ENCODE measurements around the gene RAI14.
"Not testable (repeated sequence)": the region's sequence is repeated elsewhere in the genome, so short reads cannot be mapped to it uniquely, and the experiment has no call there.

The RAI14 gene

DNA sequence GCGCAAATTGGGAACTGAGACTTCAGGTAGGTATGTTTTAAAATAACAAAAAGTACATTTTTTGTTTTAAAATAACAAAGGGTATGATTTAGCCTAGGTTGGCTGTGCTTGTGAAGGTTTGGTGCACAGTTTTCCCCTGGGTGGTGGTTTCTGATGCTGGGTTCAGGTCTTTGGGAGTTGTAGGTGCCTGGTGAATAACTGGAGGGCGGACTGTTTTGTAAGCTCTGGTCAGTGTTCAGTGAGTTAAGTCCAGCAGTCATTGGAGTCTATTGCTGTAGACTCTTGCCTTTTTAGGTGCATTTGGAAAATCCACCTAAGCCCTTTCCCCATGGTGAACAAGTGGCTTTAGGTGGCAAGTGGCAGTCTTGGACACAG, 43.9 kb downstream of the RAI14 start:
- no peak overlapping the region for H3K4me3 ChIP-seq (ENCODE audit: low read length)
- no peak overlapping the region for H3K4me2 ChIP-seq (ENCODE audit: low read depth, low read length)
- DNase-seq = no peak
- H3K9ac ChIP-seq (ENCODE audit: low read length) = no peak overlapping the region
- H4K20me1 ChIP-seq (ENCODE audit: insufficient read depth, low read length) = no peaks in the 10 kb centered on the region
- H3F3A ChIP-seq (ENCODE audit: insufficient read depth, low read length) = no peaks in the 10 kb centered on the region
- no peaks in the 10 kb centered on the region for H3K36me3 ChIP-seq (replicated peaks; ENCODE audit: insufficient read depth, low read length)
- TF ChIP-seq EZH2phosphoT487 (IDR thresholded peaks at IDR 0.05; ENCODE audit: low read length) (no peak), EZH2 (optimal IDR thresholded peaks at IDR 0.05; ENCODE audit: low read depth, low read length) (no peak)
- TF ChIP-seq, protein P1, sequence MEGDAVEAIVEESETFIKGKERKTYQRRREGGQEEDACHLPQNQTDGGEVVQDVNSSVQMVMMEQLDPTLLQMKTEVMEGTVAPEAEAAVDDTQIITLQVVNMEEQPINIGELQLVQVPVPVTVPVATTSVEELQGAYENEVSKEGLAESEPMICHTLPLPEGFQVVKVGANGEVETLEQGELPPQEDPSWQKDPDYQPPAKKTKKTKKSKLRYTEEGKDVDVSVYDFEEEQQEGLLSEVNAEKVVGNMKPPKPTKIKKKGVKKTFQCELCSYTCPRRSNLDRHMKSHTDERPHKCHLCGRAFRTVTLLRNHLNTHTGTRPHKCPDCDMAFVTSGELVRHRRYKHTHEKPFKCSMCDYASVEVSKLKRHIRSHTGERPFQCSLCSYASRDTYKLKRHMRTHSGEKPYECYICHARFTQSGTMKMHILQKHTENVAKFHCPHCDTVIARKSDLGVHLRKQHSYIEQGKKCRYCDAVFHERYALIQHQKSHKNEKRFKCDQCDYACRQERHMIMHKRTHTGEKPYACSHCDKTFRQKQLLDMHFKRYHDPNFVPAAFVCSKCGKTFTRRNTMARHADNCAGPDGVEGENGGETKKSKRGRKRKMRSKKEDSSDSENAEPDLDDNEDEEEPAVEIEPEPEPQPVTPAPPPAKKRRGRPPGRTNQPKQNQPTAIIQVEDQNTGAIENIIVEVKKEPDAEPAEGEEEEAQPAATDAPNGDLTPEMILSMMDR (IDR thresholded peaks at IDR 0.05; ENCODE audit: low read length) = no peak
- no peaks in the 10 kb centered on the region for H3K4me1 ChIP-seq (ENCODE audit: low read length)
- H3K79me2 ChIP-seq (ENCODE audit: low read length) = no peaks in the 10 kb centered on the region
- no peaks in the 10 kb centered on the region for H3K9me2 ChIP-seq (replicated peaks; ENCODE audit: insufficient read depth, low read length)
- no peak overlapping the region for H3K27ac ChIP-seq (ENCODE audit: low read length)
- H3K27me3 ChIP-seq (replicated peaks; ENCODE audit: insufficient read depth, low read length) = no peaks in the 10 kb centered on the region
- no peaks in the 10 kb centered on the region for H3K9me3 ChIP-seq (replicated peaks; ENCODE audit: insufficient read depth, low read length)
- no peak overlapping the region for H2AFZ ChIP-seq (ENCODE audit: low read length)

GRCh38 chr5:34701442-34701841, 45.3 kb downstream of the RAI14 start:
- H3K27me3 ChIP-seq (replicated peaks; ENCODE audit: insufficient read depth, low read length); H3K9ac ChIP-seq (ENCODE audit: low read length); H3F3A ChIP-seq (ENCODE audit: insufficient read depth, low read length); H2AFZ ChIP-seq (ENCODE audit: low read length); DNase-seq; H4K20me1 ChIP-seq (ENCODE audit: insufficient read depth, low read length); H3K4me2 ChIP-seq (ENCODE audit: low read depth, low read length); H3K9me2 ChIP-seq (replicated peaks; ENCODE audit: insufficient read depth, low read length); H3K79me2 ChIP-seq (ENCODE audit: low read length); H3K4me3 ChIP-seq (ENCODE audit: low read length); H3K4me1 ChIP-seq (ENCODE audit: low read length); H3K27ac ChIP-seq (ENCODE audit: low read length); H3K9me3 ChIP-seq (replicated peaks; ENCODE audit: insufficient read depth, low read length); H3K36me3 ChIP-seq (replicated peaks; ENCODE audit: insufficient read depth, low read length): not testable (repeated sequence)

- Histone ChIP-seq H3K4me2 (ENCODE audit: low read depth, low read length) (no peak overlapping the region), H2AFZ (ENCODE audit: low read length) (no peak overlapping the region), H3F3A (ENCODE audit: insufficient read depth, low read length) (no peaks in the 10 kb centered on the region), H4K20me1 (ENCODE audit: insufficient read depth, low read length) (no peaks in the 10 kb centered on the region), H3K27ac (ENCODE audit: low read length) (no peak overlapping the region), H3K79me2 (ENCODE audit: low read length) (no peaks in the 10 kb centered on the region), H3K9ac (ENCODE audit: low read length) (no peak overlapping the region), H3K27me3 (replicated peaks; ENCODE audit: insufficient read depth, low read length) (no peaks in the 10 kb centered on the region), H3K9me3 (replicated peaks; ENCODE audit: insufficient read depth, low read length) (no peaks in the 10 kb centered on the region), H3K9me2 (replicated peaks; ENCODE audit: insufficient read depth, low read length) (no peaks in the 10 kb centered on the region), H3K36me3 (replicated peaks; ENCODE audit: insufficient read depth, low read length) (no peaks in the 10 kb centered on the region), H3K4me1 (ENCODE audit: low read length) (no peaks in the 10 kb centered on the region), H3K4me3 (ENCODE audit: low read length) (no peak overlapping the region)
- DNase-seq = no peak
- TF ChIP-seq, protein P1 (IDR thresholded peaks at IDR 0.05; ENCODE audit: low read length) = no peak
- TF ChIP-seq EZH2 (optimal IDR thresholded peaks at IDR 0.05; ENCODE audit: low read depth, low read length) (no peak), EZH2phosphoT487 (IDR thresholded peaks at IDR 0.05; ENCODE audit: low read length) (no peak)
Measured at GRCh38 chr5:34703767-34704713, 47.9 kb downstream of the RAI14 start.

DNA sequence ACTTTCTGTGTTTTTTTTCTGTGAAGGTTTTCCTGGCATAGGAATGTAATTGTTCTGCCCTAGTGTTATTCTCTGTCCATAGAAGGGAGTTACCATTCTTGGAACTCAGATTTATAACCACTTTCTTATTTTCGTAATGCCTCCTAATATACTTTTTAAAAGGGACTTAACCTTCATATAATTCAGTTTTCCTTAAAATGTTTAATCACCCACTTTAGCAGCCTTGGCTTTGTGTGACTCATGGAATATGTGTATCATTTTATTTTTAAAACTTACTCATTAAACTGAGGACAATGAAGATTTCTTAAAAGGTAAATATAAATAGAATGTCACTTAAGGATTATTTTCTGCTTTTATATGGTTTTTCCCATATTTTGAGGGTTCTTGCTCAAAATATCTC, 50.0 kb downstream of the RAI14 start:
- no peak for DNase-seq
- Histone ChIP-seq H3K4me2 (ENCODE audit: low read depth, low read length) (no peak overlapping the region), H3K9ac (ENCODE audit: low read length) (no peak overlapping the region), H3K9me3 (replicated peaks; ENCODE audit: insufficient read depth, low read length) (no peaks in the 10 kb centered on the region), H3K4me1 (ENCODE audit: low read length) (no peaks in the 10 kb centered on the region), H4K20me1 (ENCODE audit: insufficient read depth, low read length) (no peaks in the 10 kb centered on the region), H3K4me3 (ENCODE audit: low read length) (no peak overlapping the region), H2AFZ (ENCODE audit: low read length) (no peak overlapping the region), H3K79me2 (ENCODE audit: low read length) (no peaks in the 10 kb centered on the region), H3K27ac (ENCODE audit: low read length) (no peak overlapping the region), H3K27me3 (replicated peaks; ENCODE audit: insufficient read depth, low read length) (no peaks in the 10 kb centered on the region), H3K9me2 (replicated peaks; ENCODE audit: insufficient read depth, low read length) (no peaks in the 10 kb centered on the region), H3K36me3 (replicated peaks; ENCODE audit: insufficient read depth, low read length) (no peaks in the 10 kb centered on the region), H3F3A (ENCODE audit: insufficient read depth, low read length) (no peaks in the 10 kb centered on the region)
- TF ChIP-seq EZH2phosphoT487 (IDR thresholded peaks at IDR 0.05; ENCODE audit: low read length) (no peak), EZH2 (optimal IDR thresholded peaks at IDR 0.05; ENCODE audit: low read depth, low read length) (no peak)
- TF ChIP-seq, protein P1 (IDR thresholded peaks at IDR 0.05; ENCODE audit: low read length) = no peak

All from MM.1S (cell line).